HEK293 (cell line): ENCODE results near the gene NTN5.

Experiments
- CTCF ChIA-PET: fragments of 350-600 bp; formaldehyde crosslinking; extraction: SDS; loops from one replicate; lab custom pipeline; 2021; ENCODE audit warnings: antibody characterized with exemption; lab: Yijun Ruan, JAX
- POLR2A ChIA-PET: fragments of 300-600 bp; formaldehyde crosslinking; extraction: SDS; loops from one replicate; lab custom pipeline; 2020; ENCODE audit warnings: antibody characterized with exemption, inconsistent platforms; lab: Yijun Ruan, JAX
- H3K27ac ChIP-seq: fragments of 200-500 bp; sonication (Bioruptor generic); 2 replicates; pipeline ENCODE4 v1.5.1; 2014; ENCODE audit warnings: low read depth, low read length, control low read depth, inconsistent platforms; ENCODE audit errors: extremely low read depth
- H3K36me3 ChIP-seq, 2 experiments: fragments of 200-500 bp in 1 of 2; sonication (Bioruptor generic) in 1 of 2; 1 replicate in 1 of 2; 2 replicates in 1 of 2; pipeline ENCODE4 v1.5.1; 2014 to 2017; ENCODE audit warnings: inconsistent platforms in 2 of 2, low read length in 2 of 2; ENCODE audit not compliant: control insufficient read depth in 2 of 2, insufficient read depth in 1 of 2
- H3K4me1 ChIP-seq: fragments of 200-500 bp; sonication (Bioruptor generic); 2 replicates; pipeline ENCODE4 v1.5.1; 2014; ENCODE audit warnings: mild to moderate bottlenecking, low read length, inconsistent platforms; ENCODE audit not compliant: control insufficient read depth, insufficient read depth
- H3K4me3 ChIP-seq: 2 replicates; pipeline ENCODE4 v1.5.1; 2011; ENCODE audit warnings: low read depth, mild to moderate bottlenecking, control low read depth, low read length, moderate library complexity
- H3K9me3 ChIP-seq: fragments of 200-500 bp; sonication (Bioruptor generic); 2 replicates; pipeline ENCODE4 v1.5.1; 2014; ENCODE audit warnings: low read depth, low read length, inconsistent platforms; ENCODE audit not compliant: control insufficient read depth, insufficient read depth
- IKZF3 ChIP-seq: fragments of 450-650 bp; IDR thresholded peaks from 2 replicates; pipeline ENCODE4 v1.5.0; 2018; ENCODE audit warnings: missing biosample characterization, mild to moderate bottlenecking, missing genetic modification characterization, moderate library complexity
- KLF10 ChIP-seq: fragments of 450-650 bp; IDR thresholded peaks from 2 replicates; pipeline ENCODE4 v1.5.1; 2018; ENCODE audit warnings: missing biosample characterization, mild to moderate bottlenecking, missing genetic modification characterization
- PRDM6 ChIP-seq: fragments of 450-650 bp; formaldehyde crosslinking; IDR thresholded peaks from 2 replicates; pipeline ENCODE4 v1.5.1; 2017; ENCODE audit warnings: missing biosample characterization, missing genetic modification characterization
- REST ChIP-seq: fragments of 450-650 bp; formaldehyde crosslinking; IDR thresholded peaks from 2 replicates; pipeline ENCODE4 v1.5.1; 2016; ENCODE audit warnings: missing biosample characterization, missing genetic modification characterization
- SALL2 ChIP-seq: fragments of 450-650 bp; formaldehyde crosslinking; IDR thresholded peaks from 2 replicates; pipeline ENCODE4 v1.5.0; 2017; ENCODE audit warnings: missing biosample characterization, mild to moderate bottlenecking, missing genetic modification characterization, borderline replicate concordance
- SP2 ChIP-seq: fragments of 450-650 bp; formaldehyde crosslinking; IDR thresholded peaks from 2 replicates; pipeline ENCODE4 v1.5.1; 2016; ENCODE audit warnings: missing biosample characterization, missing genetic modification characterization
- SP3 ChIP-seq: fragments of 450-650 bp; formaldehyde crosslinking; IDR thresholded peaks from 2 replicates; pipeline ENCODE4 v1.5.1; 2016; ENCODE audit warnings: missing biosample characterization, missing genetic modification characterization
- ZBTB26 ChIP-seq: fragments of 450-650 bp; formaldehyde crosslinking; optimal IDR thresholded peaks from 2 replicates; pipeline ENCODE3; 2016; ENCODE audit warnings: missing biosample characterization, mild to moderate bottlenecking, missing genetic modification characterization
- ZBTB8A ChIP-seq: fragments of 450-650 bp; formaldehyde crosslinking; IDR thresholded peaks from 2 replicates; pipeline ENCODE4 v1.5.1; 2016; ENCODE audit warnings: missing biosample characterization, missing genetic modification characterization
- ZFHX2 ChIP-seq: fragments of 450-650 bp; formaldehyde crosslinking; conservative IDR thresholded peaks from 2 replicates; pipeline ENCODE4 v1.5.1; 2016; ENCODE audit warnings: missing biosample characterization, missing genetic modification characterization
- ZNF398 ChIP-seq: fragments of 450-650 bp; formaldehyde crosslinking; IDR thresholded peaks from 2 replicates; pipeline ENCODE4 v1.5.1; 2017; ENCODE audit warnings: missing biosample characterization, missing genetic modification characterization
- ZNF561 ChIP-seq: fragments of 450-650 bp; IDR thresholded peaks from 2 replicates; pipeline ENCODE4 v1.5.1; 2018; ENCODE audit warnings: missing biosample characterization, missing genetic modification characterization, borderline replicate concordance
- ZNF600 ChIP-seq: fragments of 450-650 bp; formaldehyde crosslinking; IDR thresholded peaks from 2 replicates; pipeline ENCODE4 v1.5.1; 2016; ENCODE audit warnings: missing biosample characterization, missing genetic modification characterization
- ZNF623 ChIP-seq: fragments of 450-650 bp; formaldehyde crosslinking; IDR thresholded peaks from 2 replicates; pipeline ENCODE4 v1.5.1; 2016; ENCODE audit warnings: missing biosample characterization, missing genetic modification characterization
- ZSCAN30 ChIP-seq: fragments of 450-650 bp; IDR thresholded peaks from 2 replicates; pipeline ENCODE4 v1.5.1; 2018; ENCODE audit warnings: missing biosample characterization, mild to moderate bottlenecking, missing genetic modification characterization, moderate library complexity

Gene NTN5

DNA sequence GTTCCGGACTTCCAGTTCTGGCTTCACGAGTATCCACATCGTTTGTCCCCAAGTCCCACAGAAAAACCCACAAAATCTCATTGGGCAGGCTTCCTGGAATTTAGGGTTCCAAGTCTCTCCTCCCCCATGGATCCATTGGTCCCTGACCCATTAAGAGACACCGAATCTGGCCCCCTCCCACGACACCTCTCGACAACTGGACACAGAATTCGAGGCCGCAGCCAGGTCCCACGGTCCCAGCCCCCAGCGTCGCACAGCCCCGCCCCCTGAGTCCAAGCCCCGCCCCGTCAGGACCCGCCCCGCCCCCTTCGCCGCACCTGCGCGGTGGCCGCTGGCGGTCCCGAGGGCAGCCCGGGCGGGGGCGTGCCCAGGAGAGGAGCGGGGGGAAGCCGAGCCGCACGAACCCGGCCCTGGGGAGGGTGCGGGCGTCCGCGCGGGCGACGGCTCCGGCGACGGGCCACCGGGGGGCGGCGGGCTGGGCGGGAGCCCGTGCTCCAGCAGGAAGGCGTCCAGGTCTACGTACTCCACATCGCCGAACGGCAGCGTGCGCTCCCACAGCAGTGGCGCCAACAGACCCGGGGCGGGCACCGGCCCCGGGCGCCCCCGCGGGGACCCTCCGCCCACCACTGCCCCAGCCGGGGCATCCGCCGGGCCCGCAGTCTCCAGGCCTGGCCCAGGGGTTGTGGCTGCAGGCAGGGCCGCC, 37.4 kb downstream of the NTN5 start:
- Histone ChIP-seq H3K4me1 (peaks cover 23% of the 10 kb centered on the region), H3K27ac (peak overlapping the region; percentile 86), H3K9me3 (no peaks in the 10 kb centered on the region), H3K4me3 (peak overlapping the region; percentile 35), H3K36me3 (peaks cover 8 to 24% of the 10 kb centered on the region in 2 experiments; a peak in 2 of 3 replicates)
- ChIA-PET CTCF (interaction anchor here (0.7 to 1.1 kb wide), 2 partner anchors 21 to 145 kb away, joined by 3 read pairs; no protein-coding TSS in a partner anchor), POLR2A (interaction anchor here (2.7 to 3.1 kb wide), 2 partner anchors 16 to 19 kb away, joined by 22 to 25 read pairs; partner anchors contain the start of genes FAM83E, RPL18 and SPHK2)
- TF ChIP-seq ZNF398 (tag by site-specific recombination) (peak; percentile 60; the same call in 1 of the 2 replicates), ZNF623 (tag by site-specific recombination) (no peak), ZNF561 (tag by site-specific recombination) (peak; percentile 58; the same call in 1 of the 2 replicates), ZFHX2 (tag by site-specific recombination) (peak; percentile 77), KLF10 (tag by site-specific recombination) (peak; percentile 57; the same call in 1 of the 2 replicates), ZBTB8A (tag by site-specific recombination) (peak; percentile 84), ZSCAN30 (tag by site-specific recombination) (0 out of 2 replicates have a peak, but pooled peaks have one; percentile 25), SP3 (tag by site-specific recombination) (peak; percentile 29; the same call in 1 of the 2 replicates), PRDM6 (tag by site-specific recombination) (no peak), REST (tag by site-specific recombination) (no peak), IKZF3 (tag by site-specific recombination) (0 out of 2 replicates have a peak, but pooled peaks have one; percentile 12), SP2 (tag by site-specific recombination) (peak; percentile 27; the same call in 1 of the 2 replicates), ZNF600 (peak; percentile 27; the same call in 1 of the 2 replicates), ZBTB26 (peak; percentile 49), SALL2 (tag by site-specific recombination) (no peak)
